Gastrocnemius medialis (tissue), 4 donors: ENCODE results near the gene SETDB1.

Experiments
- POLR2A ChIP-seq, 2 donors: fragments of 450-650 bp; IDR thresholded peaks; one replicate each; pipeline ENCODE4 v1.6.1; 2017; ENCODE audit warnings: antibody characterized with exemption in 2 of 2, mild to moderate bottlenecking in 2 of 2, moderate library complexity in 2 of 2
- TF ChIP-seq, protein P1 (sequence below), 5 experiments: fragments of 450-650 bp in 3 of 5; fragments of 200-600 bp in 2 of 5; sonication (generic) in 2 of 5; IDR thresholded peaks in 4 of 5; conservative IDR thresholded peaks in 1 of 5; 1 replicate in 4 of 5; 2 replicates in 1 of 5; pipeline ENCODE4 v1.5.1; 2016 to 2019; ENCODE audit warnings: antibody characterized with exemption in 5 of 5, mild to moderate bottlenecking in 3 of 5, moderate library complexity in 3 of 5

- TF ChIP-seq, protein P1, sequence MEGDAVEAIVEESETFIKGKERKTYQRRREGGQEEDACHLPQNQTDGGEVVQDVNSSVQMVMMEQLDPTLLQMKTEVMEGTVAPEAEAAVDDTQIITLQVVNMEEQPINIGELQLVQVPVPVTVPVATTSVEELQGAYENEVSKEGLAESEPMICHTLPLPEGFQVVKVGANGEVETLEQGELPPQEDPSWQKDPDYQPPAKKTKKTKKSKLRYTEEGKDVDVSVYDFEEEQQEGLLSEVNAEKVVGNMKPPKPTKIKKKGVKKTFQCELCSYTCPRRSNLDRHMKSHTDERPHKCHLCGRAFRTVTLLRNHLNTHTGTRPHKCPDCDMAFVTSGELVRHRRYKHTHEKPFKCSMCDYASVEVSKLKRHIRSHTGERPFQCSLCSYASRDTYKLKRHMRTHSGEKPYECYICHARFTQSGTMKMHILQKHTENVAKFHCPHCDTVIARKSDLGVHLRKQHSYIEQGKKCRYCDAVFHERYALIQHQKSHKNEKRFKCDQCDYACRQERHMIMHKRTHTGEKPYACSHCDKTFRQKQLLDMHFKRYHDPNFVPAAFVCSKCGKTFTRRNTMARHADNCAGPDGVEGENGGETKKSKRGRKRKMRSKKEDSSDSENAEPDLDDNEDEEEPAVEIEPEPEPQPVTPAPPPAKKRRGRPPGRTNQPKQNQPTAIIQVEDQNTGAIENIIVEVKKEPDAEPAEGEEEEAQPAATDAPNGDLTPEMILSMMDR (IDR thresholded peaks at IDR 0.05 in 4 of 5, conservative IDR thresholded peaks at IDR 0.05 in 1 of 5) = no peak
- no peak for TF ChIP-seq POLR2A (IDR thresholded peaks at IDR 0.05)
These were observed 1.5 kb downstream of the SETDB1 start for GRCh38 chr1:150927624-150928023.
